K562 (cell line): Measurements from ENCODE around the gene RBMS3. TPM values are rescaled to one million over a fixed set of nuclear protein-coding genes. Genes with fewer than 3 reads are reported as not detected.

Experiments used
- ATAC-seq: fragments of 200-7000 bp; cut with Tn5 transposase; 3 replicates; pipeline ENCODE4 v1.9.1; 2020; ENCODE audit warnings: moderate library complexity
- BruUV-seq: library from RNA; stranded (reverse); fragments of 400-500 nt; replicated peaks from 2 replicates; lab custom pipeline; 2021; lab: Mats Ljungman, UMichigan
- CTCF ChIA-PET: fragments of 300-600 bp; formaldehyde crosslinking; extraction: SDS; loops from one replicate; lab custom pipeline; 2021; ENCODE audit warnings: low intra/inter-chr PET ratio; lab: Yijun Ruan, JAX
- POLR2A ChIA-PET: fragments of 300-600, 350-650 bp; sonication (Branson Sonifier 250); formaldehyde crosslinking; extraction: SDS; loops from one replicate; lab custom pipeline; 2021; ENCODE audit warnings: antibody characterized with exemption, inconsistent platforms; lab: Yijun Ruan, JAX
- DNase-seq, 4 experiments: peaks; one replicate each; pipeline versions ENCODE4 v3.0.0 to v3.0.0-alpha.2; 2011 to 2018; ENCODE audit warnings: low spot score in 3 of 4, mixed read lengths in 3 of 4; ENCODE audit errors: extremely low read depth in 1 of 4
- FAIRE-seq: peaks from 2 replicates; lab custom pipeline; 2011; peaks lifted over from hg19 to GRCh38; lab: Jason Lieb, UNC
- H2AFZ ChIP-seq: 2 replicates; pipeline ENCODE4 v1.6.0; 2011; ENCODE audit warnings: low read depth, low read length, control low read depth, inconsistent platforms
- H3K27ac ChIP-seq: fragments of 200-600 bp; 3 replicates; pipeline ENCODE4 v1.8.0; 2011; ENCODE audit warnings: low read depth, mild to moderate bottlenecking, control low read depth, inconsistent platforms, low read length, moderate library complexity, mixed read lengths; ENCODE audit errors: extremely low read depth
- H3K27me3 ChIP-seq, 2 experiments: fragments of 300-600 bp in 1 of 2; 2 replicates in 1 of 2; 3 replicates in 1 of 2; pipeline versions ENCODE4 v1.6.0 to v1.8.0; 2011; ENCODE audit warnings: inconsistent platforms in 2 of 2, low read length in 2 of 2, mild to moderate bottlenecking in 1 of 2, mixed read lengths in 1 of 2, moderate library complexity in 1 of 2; ENCODE audit not compliant: control insufficient read depth in 2 of 2, insufficient read depth in 2 of 2
- H3K36me3 ChIP-seq: fragments of 300-600 bp; 3 replicates; pipeline ENCODE4 v1.8.0; 2011; ENCODE audit warnings: mild to moderate bottlenecking, low read length, inconsistent platforms; ENCODE audit not compliant: control insufficient read depth, insufficient read depth
- H3K4me1 ChIP-seq, 2 experiments: fragments of 200-600 bp in 1 of 2; replicated peaks in 1 of 2; 2 replicates in 1 of 2; 3 replicates in 1 of 2; pipeline versions ENCODE4 v1.5.1 to v1.8.0; 2011; ENCODE audit warnings: inconsistent platforms in 2 of 2, low read length in 2 of 2, mild to moderate bottlenecking in 1 of 2, mixed read lengths in 1 of 2, moderate library complexity in 1 of 2; ENCODE audit not compliant: control insufficient read depth in 2 of 2, insufficient read depth in 2 of 2
- H3K4me2 ChIP-seq: 2 replicates; pipeline ENCODE4 v1.6.1; 2011; ENCODE audit warnings: low read length, control low read depth, inconsistent platforms, mixed read lengths; ENCODE audit not compliant: insufficient read depth
- H3K4me3 ChIP-seq: fragments of 200-600 bp; sonication (generic), shearing (Covaris generic); 2 replicates; pipeline ENCODE4 v1.5.1; 2016; ENCODE audit warnings: control low read depth, inconsistent platforms
- H3K79me2 ChIP-seq: fragments of 200-600 bp; 3 replicates; pipeline ENCODE4 v1.8.0; 2011; ENCODE audit warnings: low read length, inconsistent platforms; ENCODE audit not compliant: control insufficient read depth, insufficient read depth
- H3K9ac ChIP-seq, 2 experiments: 2 replicates each; pipeline versions ENCODE4 v1.6.0 to v1.6.1; 2011; ENCODE audit warnings: low read depth in 2 of 2, low read length in 2 of 2, control low read depth in 1 of 2, inconsistent platforms in 1 of 2, mild to moderate bottlenecking in 1 of 2, mixed read lengths in 1 of 2; ENCODE audit not compliant: insufficient read depth in 1 of 2
- H3K9me1 ChIP-seq: one replicate; pipeline ENCODE4 v1.6.0; 2011; ENCODE audit warnings: inconsistent platforms, mild to moderate bottlenecking, low read length, moderate library complexity; ENCODE audit not compliant: control insufficient read depth, insufficient read depth
- H3K9me3 ChIP-seq: replicated peaks from 2 replicates; pipeline ENCODE4 v1.5.1; 2011; ENCODE audit warnings: low read depth, low read length, inconsistent platforms; ENCODE audit not compliant: control insufficient read depth, insufficient read depth
- H4K20me1 ChIP-seq: replicated peaks from 2 replicates; pipeline ENCODE4 v1.6.1; 2011; ENCODE audit warnings: low read length, inconsistent platforms, mixed read lengths; ENCODE audit not compliant: control insufficient read depth, insufficient read depth
- CC2D1A ChIP-seq: fragments of 450-650 bp; IDR thresholded peaks from 2 replicates; pipeline ENCODE4 v1.6.1; 2017; ENCODE audit warnings: mild to moderate bottlenecking
- CGGBP1 ChIP-seq: fragments of 250-450 bp; sonication (Bioruptor Pico); IDR thresholded peaks from 2 replicates; pipeline ENCODE4 v1.9.0; 2021; ENCODE audit warnings: mild to moderate bottlenecking
- ELK3 ChIP-seq: fragments of 450-650 bp; formaldehyde crosslinking; IDR thresholded peaks from 2 replicates; pipeline ENCODE4 v1.4.0; 2020; ENCODE audit warnings: mild to moderate bottlenecking
- ETV6 ChIP-seq, 3 experiments: fragments of 150-350 bp in 1 of 3; sonication (generic) in 1 of 3; formaldehyde crosslinking in 1 of 3; IDR thresholded peaks; 2 replicates each; pipeline versions ENCODE4 v1.6.1 to v1.8.0; 2014 to 2022; ENCODE audit warnings: borderline replicate concordance in 2 of 3, low read depth in 2 of 3, antibody characterized with exemption in 1 of 3, low read length in 1 of 3, mild to moderate bottlenecking in 1 of 3, missing genetic modification reagents in 1 of 3
- FOS ChIP-seq: IDR thresholded peaks from 3 replicates; pipeline ENCODE4 v1.6.1; 2011; ENCODE audit not compliant: insufficient read length; ENCODE audit errors: extremely low read depth
- FOXK1 ChIP-seq: sonication (generic); formaldehyde crosslinking; IDR thresholded peaks from 2 replicates; pipeline ENCODE4 v1.8.0; 2022; ENCODE audit warnings: missing genetic modification reagents, mild to moderate bottlenecking, borderline replicate concordance
- HINFP ChIP-seq: fragments of 450-650 bp; conservative IDR thresholded peaks from 2 replicates; pipeline ENCODE4 v1.6.1; 2016; ENCODE audit warnings: missing genetic modification characterization, low read depth, mild to moderate bottlenecking, control low read depth, missing compliant biosample characterization
- KHSRP ChIP-seq: fragments of 450-650 bp; IDR thresholded peaks from 2 replicates; pipeline ENCODE4 v1.6.1; 2017
- MIER1 ChIP-seq: fragments of 450-650 bp; IDR thresholded peaks from 2 replicates; pipeline ENCODE4 v1.6.1; 2016; ENCODE audit warnings: antibody characterized with exemption, mild to moderate bottlenecking, low read depth
- NFATC3 ChIP-seq: fragments of 450-650 bp; IDR thresholded peaks from 2 replicates; pipeline ENCODE4 v1.6.1; 2017; ENCODE audit warnings: mild to moderate bottlenecking
- NR2F6 ChIP-seq: fragments of 450-650 bp; formaldehyde crosslinking; IDR thresholded peaks from 2 replicates; pipeline ENCODE4 v1.4.0; 2020; ENCODE audit warnings: mild to moderate bottlenecking
- RBM39 ChIP-seq: fragments of 200-400 bp; formaldehyde crosslinking; optimal IDR thresholded peaks from 2 replicates; pipeline ENCODE3; 2018; ENCODE audit warnings: low read depth, low read length
- SAFB2 ChIP-seq: fragments of 200-400 bp; formaldehyde crosslinking; IDR thresholded peaks from 2 replicates; pipeline ENCODE4 v1.6.1; 2018; ENCODE audit warnings: borderline replicate concordance, low read length, low read depth, moderate library complexity; ENCODE audit not compliant: severe bottlenecking
- SMARCE1 ChIP-seq: fragments of 450-650 bp; IDR thresholded peaks from 2 replicates; pipeline ENCODE4 v1.7.1; 2016; ENCODE audit warnings: mild to moderate bottlenecking
- TCF7 ChIP-seq: sonication (generic); IDR thresholded peaks from 2 replicates; pipeline ENCODE4 v1.6.1; 2016; ENCODE audit warnings: antibody characterized with exemption, borderline replicate concordance
- ZNF395 ChIP-seq: fragments of 200-800 bp; sonication (Bioruptor generic); IDR thresholded peaks from 2 replicates; pipeline ENCODE4 v1.6.1; 2017; ENCODE audit warnings: missing genetic modification characterization, missing compliant biosample characterization
- ZNF583 ChIP-seq: fragments of 250-450 bp; sonication (Bioruptor Pico); IDR thresholded peaks from 2 replicates; pipeline ENCODE4 v1.4.0; 2020
- ZNF668 ChIP-seq: fragments of 250-450 bp; sonication (Bioruptor Pico); IDR thresholded peaks from 2 replicates; pipeline ENCODE4 v1.8.0; 2022; ENCODE audit warnings: mild to moderate bottlenecking, inconsistent platforms
- WGBS: fragments of 100-300 bp; shearing (Covaris generic); methylation state at CpG from one replicate; pipeline ENCODE4 v1.1.6; 2016; ENCODE audit warnings: low coverage, mixed read lengths; ENCODE audit not compliant: insufficient coverage; ENCODE audit errors: missing lambda C conversion rate; 5-methylcytosine and 5-hydroxymethylcytosine counted together
- in situ Hi-C: fragments of 300-500 bp; cut with MboI; formaldehyde crosslinking; loops from 4 replicates; pipeline ENCODE4 v1.15.0; 2018; ENCODE audit warnings: inconsistent platforms, mixed read lengths
- intact Hi-C: fragments of 100-400 bp; cut with micrococcal nuclease; formaldehyde crosslinking; loops from 2 replicates; pipeline ENCODE4 v1.14.2; 2022
- polyA plus RNA-seq, 8 experiments: library from polyadenylated mRNA; depleted of rRNA in 4 of 8; stranded (reverse) in 5 of 8; unstranded in 3 of 8; fragments of >200 nt; fragmentation: Nextera tagmentation in 2 of 8; fragmentation: Illumina TruSeq in 1 of 8; extraction: Ambion mirVana in 2 of 8; extraction: Trizol in 1 of 8; gene quantifications; 2 replicates each; pipeline versions ENCODE4 v1.2.1 to v1.2.3, GENCODE V29; 2011 to 2014; ENCODE audit warnings: inconsistent platforms in 1 of 8, missing spikeins in 1 of 8
- total RNA-seq, 7 experiments: library from RNA; depleted of rRNA in 6 of 7; stranded (reverse); fragments of >200 nt in 6 of 7; fragmentation: Illumina TruSeq in 2 of 7; extraction: Trizol in 2 of 7; gene quantifications; 2 replicates each; pipeline versions ENCODE4 v1.2.1 to v1.2.3, GENCODE V29; 2011 to 2021; ENCODE audit warnings: low replicate concordance in 1 of 7

RBMS3 gene
- total and polyA plus RNA-seq, 9 of the 15 experiments (the other 6 are each of a cell fraction or from before 2014, with no cell fraction given): 0.20 TPM; not detected in 8

GRCh38 chr3:29447946-29448627 lies 167.2 kb downstream of the RBMS3 start:
- Histone ChIP-seq H3K9me3 (no peaks in the 10 kb centered on the region; the same call in 1 of the 2 replicates), H3K79me2 (no peaks in the 10 kb centered on the region), H3K27ac (no peak overlapping the region), H3K4me1 (no peaks in the 10 kb centered on the region), H3K27me3 (no peaks in the 10 kb centered on the region), H4K20me1 (no peaks in the 10 kb centered on the region), H3K9ac (no peak overlapping the region), H3K36me3 (no peaks in the 10 kb centered on the region), H3K9me1 (no peaks in the 10 kb centered on the region), H3K4me3 (no peak overlapping the region), H2AFZ (no peak overlapping the region), H3K4me2 (no peak overlapping the region)
- ChIA-PET CTCF (no interaction called here), POLR2A (no interaction called here)
- ATAC-seq: no peak
- intact Hi-C loops (no loop called here), in situ Hi-C loops (no loop called here)
- DNase-seq: no peak
- 2% methylated on average over 9 of the region's 9 CpGs for WGBS
- no TSS peak for BruUV-seq
- FAIRE-seq: no peak
- TF ChIP-seq MIER1 (no peak), FOXK1 (CRISPR knock-in tag) (no peak), ETV6 (IDR thresholded peaks at IDR 0.05; ENCODE audit: borderline replicate concordance in 1 of 2, low read depth in 2 of 2, low read length in 1 of 2) (no peak), ETV6 (CRISPR knock-in tag; IDR thresholded peaks at IDR 0.05; ENCODE audit: borderline replicate concordance) (no peak), SMARCE1 (no peak), SAFB2 (no peak), FOS (no peak), RBM39 (no peak), NR2F6 (CRISPR knock-in tag) (no peak), ZNF668 (no peak), ZNF583 (CRISPR knock-in tag) (no peak), ELK3 (CRISPR knock-in tag) (no peak), NFATC3 (no peak), CC2D1A (no peak), CGGBP1 (CRISPR knock-in tag) (no peak), TCF7 (no peak), ZNF395 (CRISPR knock-in tag) (no peak), HINFP (no peak), KHSRP (no peak)
